SH-SY5Y (cell line): ENCODE measurements around the gene MLC1.

Experiments used
- GATA2 ChIP-seq: IDR thresholded peaks from 2 replicates; pipeline ENCODE4 v1.6.1; 2011; ENCODE audit warnings: mild to moderate bottlenecking, low read depth, low read length
- GATA3 ChIP-seq: IDR thresholded peaks from 2 replicates; pipeline ENCODE4 v1.6.1; 2011; ENCODE audit warnings: low read depth, mild to moderate bottlenecking, low read length, moderate library complexity

DNA sequence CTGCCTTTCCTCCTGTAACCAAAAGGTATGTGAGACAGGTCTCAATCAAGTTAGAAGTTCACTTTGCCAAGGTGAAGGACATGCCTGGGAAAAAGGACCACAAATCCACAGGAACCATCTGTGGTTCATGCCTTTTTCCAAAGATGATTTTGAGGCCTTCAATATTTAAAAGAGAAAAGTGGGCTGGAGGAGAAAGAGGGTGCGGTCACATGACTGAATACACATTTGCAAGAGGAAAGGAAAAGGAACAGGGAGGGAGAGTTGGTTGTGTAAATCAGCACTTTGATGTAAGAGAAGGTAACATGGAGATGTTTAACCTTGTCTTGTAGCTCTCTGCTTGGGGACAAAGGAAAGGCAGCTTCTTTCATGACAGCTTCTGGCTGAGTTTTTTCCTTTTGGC, 25.8 kb upstream of the MLC1 start:
- TF ChIP-seq GATA3 (no peak), GATA2 (no peak)
